GM19099 (cell line): ENCODE data around the gene C10orf67.

Experiments used
- POLR2A ChIP-seq: IDR thresholded peaks from 3 replicates; pipeline ENCODE4 v1.6.1; 2011; ENCODE audit warnings: low read depth; ENCODE audit not compliant: insufficient read length; ENCODE audit errors: extremely low read depth

The C10orf67 gene

GRCh38 chr10:23174977-23175512, 169.6 kb downstream of the C10orf67 start:
- TF ChIP-seq POLR2A: no peak

- no peak for TF ChIP-seq POLR2A
Observed at GRCh38 chr10:23174074-23174976, 170.3 kb downstream of the C10orf67 start.

- no peak for TF ChIP-seq POLR2A
Observed at GRCh38 chr10:23173214-23174073, 171.2 kb downstream of the C10orf67 start.

GRCh38 chr10:23172429-23173213, 172.0 kb downstream of the C10orf67 start:
- no peak for TF ChIP-seq POLR2A

GRCh38 chr10:23171232-23171876, 173.2 kb downstream of the C10orf67 start:
- no peak for TF ChIP-seq POLR2A

GRCh38 chr10:23158370-23158769, 186.2 kb downstream of the C10orf67 start:
- no peak for TF ChIP-seq POLR2A

- no peak for TF ChIP-seq POLR2A
Observed at GRCh38 chr10:23157691-23158369, 186.8 kb downstream of the C10orf67 start.

- TF ChIP-seq POLR2A: no peak
Observed at GRCh38 chr10:23157239-23157681, 187.3 kb downstream of the C10orf67 start.

GRCh38 chr10:23156447-23157150, 188.0 kb downstream of the C10orf67 start:
- no peak for TF ChIP-seq POLR2A

- TF ChIP-seq POLR2A: no peak
Observed at GRCh38 chr10:23155169-23155568, 189.4 kb downstream of the C10orf67 start.
